ENCODE data around the gene SPATS2. TPM values are rescaled to one million over a fixed set of nuclear protein-coding genes. Genes with fewer than 3 reads are reported as not detected.

Gene SPATS2
- total RNA-seq, 1 donor from 2014 or later: 18.2 TPM

- H3K36me3 ChIP-seq (ENCODE audit: control insufficient read depth, insufficient read depth, low read length): peaks cover 3% of the 10 kb centered on the region
- TF ChIP-seq CTCF (IDR thresholded peaks at IDR 0.05; ENCODE audit: insufficient read depth, low read length, poor library complexity, severe bottlenecking): peak; percentile 37
- no peak for DNase-seq (ENCODE audit: low read depth)
- H3K4me3 ChIP-seq (ENCODE audit: low read depth, low read length): no peak overlapping the region
- no peaks in the 10 kb centered on the region for H3K27me3 ChIP-seq (ENCODE audit: control insufficient read depth, insufficient read depth, low read length)
These were observed 190.6 kb downstream of the SPATS2 start for GRCh38 chr12:49557917-49558215.

GRCh38 chr12:49558526-49558925 is 191.3 kb downstream of the SPATS2 start:
- peaks cover 3% of the 10 kb centered on the region for H3K36me3 ChIP-seq (ENCODE audit: control insufficient read depth, insufficient read depth, low read length)
- H3K4me3 ChIP-seq (ENCODE audit: low read depth, low read length): no peak overlapping the region
- H3K27me3 ChIP-seq (ENCODE audit: control insufficient read depth, insufficient read depth, low read length): no peaks in the 10 kb centered on the region
- DNase-seq (ENCODE audit: low read depth): no peak
- TF ChIP-seq CTCF (IDR thresholded peaks at IDR 0.05; ENCODE audit: insufficient read depth, low read length, poor library complexity, severe bottlenecking): no peak

- TF ChIP-seq CTCF (IDR thresholded peaks at IDR 0.05; ENCODE audit: insufficient read depth, low read length, poor library complexity, severe bottlenecking): no peak
- DNase-seq (ENCODE audit: low read depth): no peak
- peaks cover 3% of the 10 kb centered on the region for H3K36me3 ChIP-seq (ENCODE audit: control insufficient read depth, insufficient read depth, low read length)
- H3K4me3 ChIP-seq (ENCODE audit: low read depth, low read length): no peak overlapping the region
- no peaks in the 10 kb centered on the region for H3K27me3 ChIP-seq (ENCODE audit: control insufficient read depth, insufficient read depth, low read length)
These were observed 191.9 kb downstream of the SPATS2 start for GRCh38 chr12:49559011-49559675.

GRCh38 chr12:49560695-49561094 is 193.4 kb downstream of the SPATS2 start:
- H3K27me3 ChIP-seq (ENCODE audit: control insufficient read depth, insufficient read depth, low read length): no peaks in the 10 kb centered on the region
- no peak for TF ChIP-seq CTCF (IDR thresholded peaks at IDR 0.05; ENCODE audit: insufficient read depth, low read length, poor library complexity, severe bottlenecking)
- no peak for DNase-seq (ENCODE audit: low read depth)
- peaks cover 3% of the 10 kb centered on the region for H3K36me3 ChIP-seq (ENCODE audit: control insufficient read depth, insufficient read depth, low read length)
- no peak overlapping the region for H3K4me3 ChIP-seq (ENCODE audit: low read depth, low read length)

GRCh38 chr12:49562233-49562632 is 195.0 kb downstream of the SPATS2 start:
- no peak for TF ChIP-seq CTCF (IDR thresholded peaks at IDR 0.05; ENCODE audit: insufficient read depth, low read length, poor library complexity, severe bottlenecking)
- no peak for DNase-seq (ENCODE audit: low read depth)
- H3K4me3 ChIP-seq (ENCODE audit: low read depth, low read length): no peak overlapping the region
- no peaks in the 10 kb centered on the region for H3K27me3 ChIP-seq (ENCODE audit: control insufficient read depth, insufficient read depth, low read length)
- H3K36me3 ChIP-seq (ENCODE audit: control insufficient read depth, insufficient read depth, low read length): peaks cover 1% of the 10 kb centered on the region

GRCh38 chr12:49562831-49563230 is 195.6 kb downstream of the SPATS2 start:
- Histone ChIP-seq H3K4me3 (ENCODE audit: low read depth, low read length) (no peak overlapping the region), H3K36me3 (ENCODE audit: control insufficient read depth, insufficient read depth, low read length) (peaks cover 1% of the 10 kb centered on the region), H3K27me3 (ENCODE audit: control insufficient read depth, insufficient read depth, low read length) (no peaks in the 10 kb centered on the region)
- DNase-seq (ENCODE audit: low read depth): no peak
- no peak for TF ChIP-seq CTCF (IDR thresholded peaks at IDR 0.05; ENCODE audit: insufficient read depth, low read length, poor library complexity, severe bottlenecking)
